ENCODE data around the gene PLEKHA4.

Gene PLEKHA4

GRCh38 chr19:48821633-48822032 is 46.8 kb downstream of the PLEKHA4 start:
- DNase-seq: no peak

- no peak for DNase-seq
Observed at GRCh38 chr19:48819366-48819816, 49.0 kb downstream of the PLEKHA4 start.

- no peak for DNase-seq
Observed at GRCh38 chr19:48818234-48818820, 50.1 kb downstream of the PLEKHA4 start.

DNA sequence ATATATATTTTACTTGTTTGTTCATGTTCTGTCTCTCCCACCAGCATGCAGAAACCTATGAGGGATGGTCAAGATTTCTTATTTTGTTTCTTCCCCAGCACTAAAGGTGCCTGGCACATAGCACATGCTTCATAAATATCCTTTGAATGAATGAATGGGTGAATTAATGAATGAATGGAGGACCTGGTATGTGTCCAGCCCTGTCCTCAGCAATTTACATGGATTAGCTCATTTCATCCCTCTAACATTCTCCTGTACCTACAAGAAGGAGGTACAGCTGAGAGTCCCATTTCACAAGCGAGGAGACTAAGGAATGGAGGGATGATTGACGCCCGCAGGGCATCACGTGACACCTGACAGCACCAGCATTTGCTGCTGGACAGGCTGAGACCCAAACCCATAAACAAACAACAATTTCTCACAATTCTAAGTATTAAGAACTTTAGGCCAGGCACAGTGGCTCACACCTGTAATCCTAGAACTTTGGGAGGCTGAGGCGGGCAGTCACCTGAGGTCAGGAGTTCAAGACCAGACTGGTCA is 50.8 kb downstream of the PLEKHA4 start:
- DNase-seq: no peak

DNA sequence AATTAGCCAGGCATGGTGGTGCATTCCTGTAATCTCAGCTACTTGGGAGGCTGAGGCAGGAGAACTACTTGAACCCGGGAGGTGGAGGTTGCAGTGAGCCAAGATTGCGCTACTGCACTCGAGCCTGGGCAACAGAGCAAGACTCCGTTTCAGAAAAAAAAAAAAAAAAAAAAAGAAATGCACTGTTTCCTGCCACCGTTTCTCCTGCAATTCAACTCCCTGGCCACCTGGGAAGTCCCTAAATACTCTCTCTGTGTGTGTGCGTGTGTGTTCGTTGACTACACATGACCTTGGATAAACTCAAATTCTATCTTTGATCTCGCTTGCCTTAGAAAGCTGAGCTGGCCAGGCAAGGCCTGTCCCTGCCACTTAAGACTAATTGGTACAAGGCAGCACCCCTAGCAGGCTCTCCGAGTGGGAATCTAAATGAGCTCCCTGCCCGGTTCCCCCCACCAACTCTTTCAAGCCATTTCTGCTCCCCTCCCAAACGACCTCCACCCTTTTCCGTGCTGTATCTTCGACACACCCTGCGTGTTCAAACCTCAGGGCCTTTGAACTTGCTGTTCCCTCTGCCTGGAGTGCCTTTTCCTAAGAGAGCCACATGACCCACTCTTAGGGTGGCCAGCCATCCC is 52.4 kb downstream of the PLEKHA4 start:
- DNase-seq: peak; percentile 33

DNA sequence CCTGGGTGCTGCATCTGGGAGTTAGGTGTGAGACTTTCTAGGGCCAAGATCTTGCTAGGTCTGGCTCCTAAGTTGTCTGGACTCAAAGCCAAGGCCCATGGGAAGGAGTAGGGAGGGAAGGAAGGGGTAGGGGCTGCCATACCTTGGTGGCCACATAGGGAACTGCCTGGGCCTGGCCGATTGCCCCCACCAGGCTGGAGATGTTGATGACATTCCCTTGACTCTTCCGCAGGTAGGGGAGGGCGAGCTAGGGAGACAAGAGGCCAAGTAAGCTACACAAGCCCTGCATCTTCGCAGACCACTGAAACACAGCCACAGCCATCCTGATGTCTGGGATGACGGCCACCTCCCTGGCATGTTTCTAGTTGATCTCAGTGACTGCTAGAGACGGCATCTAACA is 53.5 kb downstream of the PLEKHA4 start:
- DNase-seq: no peak

GRCh38 chr19:48813123-48813913 is 55.1 kb downstream of the PLEKHA4 start:
- peak; percentile 38 for DNase-seq

- peak; percentile 92 for DNase-seq
Observed at GRCh38 chr19:48812094-48812929, 56.1 kb downstream of the PLEKHA4 start.

- peak; percentile 33 for DNase-seq
Observed at GRCh38 chr19:48810151-48810550, 58.3 kb downstream of the PLEKHA4 start.

GRCh38 chr19:48807590-48808308 is 60.7 kb downstream of the PLEKHA4 start:
- peak; percentile 64 for DNase-seq

GRCh38 chr19:48806818-48807589 is 61.4 kb downstream of the PLEKHA4 start:
- peak; percentile 88 for DNase-seq

DNA sequence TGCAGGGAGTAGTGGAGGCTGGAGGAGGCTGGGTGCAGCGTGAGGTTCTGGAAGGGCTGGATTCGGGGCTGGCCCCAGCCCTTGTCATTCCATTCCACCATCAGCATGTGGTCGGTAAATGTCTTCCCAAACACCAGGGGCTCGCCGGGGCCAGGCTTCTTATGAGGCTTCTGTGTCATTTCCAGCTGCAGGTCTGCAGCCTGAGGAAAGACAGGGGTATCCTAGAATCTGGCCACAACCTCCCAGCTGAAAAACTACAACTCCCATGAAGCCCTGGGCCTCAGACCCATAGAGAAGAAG is 61.9 kb downstream of the PLEKHA4 start:
- DNase-seq: no peak

DNA sequence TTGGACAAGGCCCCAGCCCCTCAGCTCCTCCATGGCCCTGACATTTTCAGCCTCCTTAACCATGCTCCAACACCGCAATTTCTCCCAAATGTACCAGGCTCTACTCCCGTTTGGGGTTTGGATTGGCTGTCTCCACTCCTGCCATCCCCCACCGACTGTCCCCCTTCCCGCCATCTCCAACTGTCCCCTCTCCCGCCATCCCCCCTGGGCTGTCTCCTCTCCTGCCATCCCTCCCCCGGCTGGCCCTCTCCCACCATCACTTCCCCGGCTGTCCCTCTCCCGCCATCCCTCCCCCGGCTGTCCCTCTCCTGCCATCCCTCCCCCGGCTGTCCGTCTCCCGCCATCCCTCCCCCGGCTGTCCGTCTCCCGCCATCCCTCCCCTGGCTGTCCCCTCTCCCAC is 63.0 kb downstream of the PLEKHA4 start:
- DNase-seq: no peak

- no peak for DNase-seq
Observed at GRCh38 chr19:48804496-48804895, 63.9 kb downstream of the PLEKHA4 start.

DNA sequence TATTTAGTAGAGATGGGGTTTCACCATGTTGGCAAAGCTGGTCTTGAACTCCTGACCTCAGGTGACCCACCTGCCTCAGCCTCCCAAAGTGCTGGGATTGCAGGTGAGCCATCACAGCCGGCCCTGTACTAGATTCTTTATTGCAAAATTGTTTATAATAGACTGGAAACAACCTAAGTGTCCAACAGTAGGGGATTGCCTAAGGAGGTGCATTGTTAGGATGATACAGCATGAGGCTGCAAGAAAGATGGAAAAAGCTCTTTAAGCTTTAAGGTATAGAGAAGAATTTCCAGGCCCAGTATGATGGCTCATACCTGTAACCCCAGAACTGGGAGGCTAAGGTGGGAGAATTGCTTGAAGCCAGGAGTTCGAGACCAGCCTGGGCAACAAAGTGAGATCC is 65.8 kb downstream of the PLEKHA4 start:
- DNase-seq: no peak

GRCh38 chr19:48799358-48800300 is 68.8 kb downstream of the PLEKHA4 start:
- DNase-seq: no peak

DNA sequence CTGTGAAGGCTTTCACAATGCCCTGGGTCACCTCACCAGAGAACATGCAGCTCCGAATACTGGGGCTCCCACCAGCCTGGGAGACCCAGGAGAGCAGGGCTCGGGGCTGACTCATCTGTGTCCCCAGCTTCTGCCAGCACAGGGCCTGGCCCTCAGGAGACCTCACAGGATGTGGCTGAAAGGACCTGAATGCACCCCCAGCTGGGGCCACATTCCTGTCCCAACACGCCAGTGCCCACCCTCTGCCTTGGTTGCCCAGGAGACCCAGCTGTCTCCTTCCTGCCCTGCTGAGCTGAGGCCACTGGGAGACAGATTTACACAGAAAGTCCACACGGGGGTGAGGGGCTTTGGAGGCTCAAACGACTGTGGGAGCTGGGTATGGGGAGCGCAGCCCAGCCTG is 69.5 kb downstream of the PLEKHA4 start:
- DNase-seq: no peak

GRCh38 chr19:48797103-48797502 is 71.3 kb downstream of the PLEKHA4 start:
- no peak for DNase-seq

DNA sequence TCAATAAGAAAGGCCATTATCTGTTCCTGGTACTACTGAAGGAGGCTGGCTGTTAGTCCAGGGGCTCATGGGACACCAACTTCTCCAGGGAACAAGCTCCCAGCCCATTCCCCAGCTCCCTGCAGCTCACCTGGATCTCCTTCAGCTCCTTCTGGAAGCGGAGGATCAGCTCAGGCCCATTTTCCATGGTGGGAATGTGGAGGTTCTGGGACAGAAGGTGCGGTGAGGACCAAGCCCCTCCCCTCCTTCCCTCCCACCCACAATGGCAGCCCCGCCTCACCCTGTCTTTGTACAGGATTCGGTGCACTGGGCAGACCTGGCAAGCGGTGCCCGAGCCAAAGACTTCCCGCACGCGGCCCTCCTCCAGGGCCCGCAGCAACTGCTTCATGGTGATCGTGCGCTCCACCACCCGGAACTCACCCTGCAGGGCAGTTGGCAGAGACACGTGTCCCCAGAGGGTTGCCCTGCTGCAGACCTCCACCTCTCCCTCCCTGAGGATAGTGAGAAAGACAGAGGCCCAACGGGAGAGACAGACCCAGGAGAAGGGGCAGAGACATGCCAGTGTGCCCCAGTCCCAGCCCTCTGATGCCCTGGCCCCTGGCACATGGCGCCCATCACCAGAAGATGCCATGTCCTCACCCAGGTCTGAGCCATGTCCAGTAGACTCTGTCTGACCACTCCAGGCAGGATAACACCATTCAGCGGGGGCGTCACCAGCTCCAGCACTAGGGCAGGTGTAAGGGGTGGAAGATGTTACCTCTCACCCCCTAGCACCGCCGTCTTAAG is 71.9 kb downstream of the PLEKHA4 start:
- DNase-seq: no peak

GRCh38 chr19:48795685-48796070 is 72.7 kb downstream of the PLEKHA4 start:
- DNase-seq: no peak
